Adipose tissue (tissue), 3 donors: ENCODE data around the gene TBCD. TPM values are rescaled to one million over a fixed set of nuclear protein-coding genes. Genes with fewer than 3 reads are reported as not detected.

Experiments
- H3K27ac ChIP-seq: one replicate; pipeline ENCODE4 v1.5.1; 2013; ENCODE audit warnings: low read depth, low read length
- WGBS, 3 donors: extraction: QIAGEN DNeasy Blood & Tissue Kit; methylation state at CpG; one replicate each; pipeline ENCODE4 v1.1.7; 2013; 5-methylcytosine and 5-hydroxymethylcytosine counted together
- polyA plus RNA-seq, 3 donors: library from polyadenylated mRNA; stranded (reverse); fragments of 200-250 nt; gene quantifications; one replicate each; pipeline ENCODE4 v1.2.3, GENCODE V29; 2013
- donor health status: healthy with polysubstance abuse.
- donor health status: Bipolar disorder and iron deficiency.
- donor health status: healthy.

TBCD gene
- 100 to 1,000 TPM in 1 of 3 donors, 10 to 100 TPM in 2; 42.1 to 145 (median 65.1) TPM for polyA plus RNA-seq

- 0 to 1% (median 1%) methylated on average over 54 to 109 of the region's 114 CpGs for WGBS, 3 donors
These were observed at the start of gene TBCD for GRCh38 chr17:82751571-82752370. TBCD (plus strand) TSS chr17:82752065; CDS start chr17:82752194, 129 bp downstream.

GRCh38 chr17:82702231-82702927, 49.5 kb upstream of the TBCD start:
- 31 to 66% (median 63%) methylated on average over 20 of the region's 20 CpGs for WGBS, 3 donors
- no peak overlapping the region for H3K27ac ChIP-seq

More at GRCh38 chr17:82751571-82752370, at the start of gene TBCD:
- no peak within 1 kb of the TSS for H3K27ac ChIP-seq

- WGBS, 3 donors: 82 to 84% (median 84%) methylated on average over 24 to 26 of the region's 26 CpGs
- H3K27ac ChIP-seq: no peak overlapping the region
These were observed 48.7 kb upstream of the TBCD start for GRCh38 chr17:82703036-82703745.

GRCh38 chr17:82703935-82704865, 47.7 kb upstream of the TBCD start:
- WGBS, 3 donors: 66 to 79% (median 77%) methylated on average over 38 of the region's 38 CpGs
- no peak overlapping the region for H3K27ac ChIP-seq

- 83 to 85% (median 83%) methylated on average over 13 of the region's 13 CpGs for WGBS, 3 donors
- no peak overlapping the region for H3K27ac ChIP-seq
These were observed 47.0 kb upstream of the TBCD start for GRCh38 chr17:82704886-82705285.

- WGBS, 3 donors: 92 to 94% (median 92%) methylated on average over 18 of the region's 18 CpGs
- no peak overlapping the region for H3K27ac ChIP-seq
These were observed 46.1 kb upstream of the TBCD start for GRCh38 chr17:82705756-82706155.

GRCh38 chr17:82709024-82709675, 42.7 kb upstream of the TBCD start:
- WGBS, 3 donors: 59 to 76% (median 66%) methylated on average over 6 to 9 of the region's 9 CpGs
- no peak overlapping the region for H3K27ac ChIP-seq

GRCh38 chr17:82709676-82710498, 42.0 kb upstream of the TBCD start:
- no peak overlapping the region for H3K27ac ChIP-seq
- 78 to 86% (median 85%) methylated on average over 24 to 25 of the region's 25 CpGs for WGBS, 3 donors

GRCh38 chr17:82710499-82711232, 41.2 kb upstream of the TBCD start:
- WGBS, 3 donors: 69 to 75% (median 71%) methylated on average over 29 of the region's 29 CpGs
- no peak overlapping the region for H3K27ac ChIP-seq

GRCh38 chr17:82713071-82713723, 38.7 kb upstream of the TBCD start:
- 88 to 92% (median 91%) methylated on average over 34 to 35 of the region's 35 CpGs for WGBS, 3 donors
- H3K27ac ChIP-seq: no peak overlapping the region

- 0 to 1% (median 0%) methylated on average over 66 to 75 of the region's 75 CpGs for WGBS, 3 donors
These were observed 35.5 kb upstream of the TBCD start, which contains the start of gene FN3KRP for GRCh38 chr17:82716203-82717010. FN3KRP (plus strand) TSS chr17:82716706; CDS start chr17:82716756, 50 bp downstream.

GRCh38 chr17:82718986-82719685, 32.7 kb upstream of the TBCD start:
- H3K27ac ChIP-seq: no peak overlapping the region
- 93 to 96% (median 96%) methylated on average over 18 of the region's 18 CpGs for whole genome bisulfite sequencing, 3 donors

More at GRCh38 chr17:82716203-82717010, 35.5 kb upstream of the TBCD start, which contains the start of gene FN3KRP:
- no peak within 1 kb of the TSS for H3K27ac ChIP-seq

GRCh38 chr17:82720204-82720603, 31.7 kb upstream of the TBCD start:
- H3K27ac ChIP-seq: no peak overlapping the region
- 93 to 94% (median 93%) methylated on average over 19 of the region's 19 CpGs for WGBS, 3 donors
